ENCODE data around the gene SPTAN1.
"Not testable (repeated sequence)": the region's sequence is repeated elsewhere in the genome, so short reads cannot be mapped to it uniquely, and the experiment has no call there.

Gene SPTAN1

GRCh38 chr9:128633601-128634000, 81.2 kb downstream of the SPTAN1 start:
- DNase-seq (ENCODE audit: low spot score) = no peak

- no peak for DNase-seq (ENCODE audit: low spot score)
Observed at GRCh38 chr9:128634111-128634510, 81.7 kb downstream of the SPTAN1 start.

GRCh38 chr9:128634651-128635262, 82.4 kb downstream of the SPTAN1 start:
- no peak for DNase-seq (ENCODE audit: low spot score)

GRCh38 chr9:128635266-128636023, 83.1 kb downstream of the SPTAN1 start:
- peak; percentile 96 for DNase-seq (ENCODE audit: low spot score)

GRCh38 chr9:128636024-128636390, 83.6 kb downstream of the SPTAN1 start:
- no peak for DNase-seq (ENCODE audit: low spot score)

- no peak for DNase-seq (ENCODE audit: low spot score)
Observed at GRCh38 chr9:128636556-128637530, 84.5 kb downstream of the SPTAN1 start.

- no peak for DNase-seq (ENCODE audit: low spot score)
Observed at GRCh38 chr9:128637656-128638055, 85.3 kb downstream of the SPTAN1 start.

- no peak for DNase-seq (ENCODE audit: low spot score)
Observed at GRCh38 chr9:128638580-128638979, 86.2 kb downstream of the SPTAN1 start.

GRCh38 chr9:128640603-128641002, 88.2 kb downstream of the SPTAN1 start:
- no peak for DNase-seq (ENCODE audit: low spot score)

GRCh38 chr9:128642675-128643245, 90.4 kb downstream of the SPTAN1 start:
- no peak for DNase-seq (ENCODE audit: low spot score)

- no peak for DNase-seq (ENCODE audit: low spot score)
Observed at GRCh38 chr9:128643519-128644300, 91.3 kb downstream of the SPTAN1 start.

- peak; percentile 45 for DNase-seq (ENCODE audit: low spot score)
Observed at GRCh38 chr9:128648206-128648605, 95.8 kb downstream of the SPTAN1 start.

GRCh38 chr9:128651798-128652197, 99.4 kb downstream of the SPTAN1 start:
- DNase-seq (ENCODE audit: low spot score) = no peak

- no peak for DNase-seq (ENCODE audit: low spot score)
Observed at GRCh38 chr9:128653908-128654307, 101.5 kb downstream of the SPTAN1 start.

- no peak for DNase-seq (ENCODE audit: low spot score)
Observed at GRCh38 chr9:128654481-128654880, 102.1 kb downstream of the SPTAN1 start.

GRCh38 chr9:128656416-128657343, 104.3 kb downstream of the SPTAN1 start, which contains the start of gene DYNC2I2:
Gene DYNC2I2, minus strand, starts transcription at chr9:128656847. Its CDS starts 121 bp downstream, at chr9:128656726.
- DNase-seq (ENCODE audit: low spot score) = peak; percentile 90

GRCh38 chr9:128657344-128657704, 104.9 kb downstream of the SPTAN1 start:
- no peak for DNase-seq (ENCODE audit: low spot score)

- DNase-seq (ENCODE audit: low spot score) = no peak
Observed at GRCh38 chr9:128657796-128658195, 105.4 kb downstream of the SPTAN1 start.

GRCh38 chr9:128666481-128666941, 114.1 kb downstream of the SPTAN1 start:
- DNase-seq (ENCODE audit: low spot score) = not testable (repeated sequence)

GRCh38 chr9:128669786-128670185, 117.4 kb downstream of the SPTAN1 start:
- no peak for DNase-seq (ENCODE audit: low spot score)
